Panc1 (cell line): ENCODE measurements around the gene RHEBL1.

Experiments
- POLR2AphosphoS5 ChIP-seq: IDR thresholded peaks from 2 replicates; pipeline ENCODE4 v1.6.1; 2012; ENCODE audit warnings: mild to moderate bottlenecking, low read depth, low read length, moderate library complexity
- TCF7L2 ChIP-seq: IDR thresholded peaks from 2 replicates; pipeline ENCODE4 v1.6.1; 2011; ENCODE audit warnings: mild to moderate bottlenecking, low read depth, low read length, inconsistent platforms
- TF ChIP-seq, protein P1 (sequence below): fragments of 450-650 bp; IDR thresholded peaks from 2 replicates; pipeline ENCODE4 v1.5.1; 2017; ENCODE audit warnings: mild to moderate bottlenecking

DNA sequence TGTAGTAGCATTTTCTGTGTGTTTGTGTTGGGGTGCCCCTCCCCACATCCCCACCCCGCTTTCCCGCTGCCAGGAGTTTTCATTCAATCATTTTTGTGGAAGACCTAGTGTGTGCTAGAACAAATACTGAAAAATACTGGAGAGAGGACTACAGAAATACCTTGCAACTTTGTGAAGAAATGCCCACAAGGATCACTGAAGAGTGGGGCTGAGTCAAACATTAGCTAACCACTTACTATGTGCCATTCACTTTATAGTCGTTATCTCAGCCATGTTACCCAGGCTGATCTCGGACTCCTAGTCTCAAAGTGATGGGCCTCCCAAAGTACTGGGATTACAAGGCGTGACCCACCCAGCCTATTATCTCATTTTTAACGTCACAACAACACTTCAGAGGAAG, 41.4 kb upstream of the RHEBL1 start:
- TF ChIP-seq, protein P1, sequence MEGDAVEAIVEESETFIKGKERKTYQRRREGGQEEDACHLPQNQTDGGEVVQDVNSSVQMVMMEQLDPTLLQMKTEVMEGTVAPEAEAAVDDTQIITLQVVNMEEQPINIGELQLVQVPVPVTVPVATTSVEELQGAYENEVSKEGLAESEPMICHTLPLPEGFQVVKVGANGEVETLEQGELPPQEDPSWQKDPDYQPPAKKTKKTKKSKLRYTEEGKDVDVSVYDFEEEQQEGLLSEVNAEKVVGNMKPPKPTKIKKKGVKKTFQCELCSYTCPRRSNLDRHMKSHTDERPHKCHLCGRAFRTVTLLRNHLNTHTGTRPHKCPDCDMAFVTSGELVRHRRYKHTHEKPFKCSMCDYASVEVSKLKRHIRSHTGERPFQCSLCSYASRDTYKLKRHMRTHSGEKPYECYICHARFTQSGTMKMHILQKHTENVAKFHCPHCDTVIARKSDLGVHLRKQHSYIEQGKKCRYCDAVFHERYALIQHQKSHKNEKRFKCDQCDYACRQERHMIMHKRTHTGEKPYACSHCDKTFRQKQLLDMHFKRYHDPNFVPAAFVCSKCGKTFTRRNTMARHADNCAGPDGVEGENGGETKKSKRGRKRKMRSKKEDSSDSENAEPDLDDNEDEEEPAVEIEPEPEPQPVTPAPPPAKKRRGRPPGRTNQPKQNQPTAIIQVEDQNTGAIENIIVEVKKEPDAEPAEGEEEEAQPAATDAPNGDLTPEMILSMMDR, result no peak
- TF ChIP-seq POLR2AphosphoS5 (no peak), TCF7L2 (no peak)
